ENCODE measurements around the gene HELQ.

Gene HELQ

DNA sequence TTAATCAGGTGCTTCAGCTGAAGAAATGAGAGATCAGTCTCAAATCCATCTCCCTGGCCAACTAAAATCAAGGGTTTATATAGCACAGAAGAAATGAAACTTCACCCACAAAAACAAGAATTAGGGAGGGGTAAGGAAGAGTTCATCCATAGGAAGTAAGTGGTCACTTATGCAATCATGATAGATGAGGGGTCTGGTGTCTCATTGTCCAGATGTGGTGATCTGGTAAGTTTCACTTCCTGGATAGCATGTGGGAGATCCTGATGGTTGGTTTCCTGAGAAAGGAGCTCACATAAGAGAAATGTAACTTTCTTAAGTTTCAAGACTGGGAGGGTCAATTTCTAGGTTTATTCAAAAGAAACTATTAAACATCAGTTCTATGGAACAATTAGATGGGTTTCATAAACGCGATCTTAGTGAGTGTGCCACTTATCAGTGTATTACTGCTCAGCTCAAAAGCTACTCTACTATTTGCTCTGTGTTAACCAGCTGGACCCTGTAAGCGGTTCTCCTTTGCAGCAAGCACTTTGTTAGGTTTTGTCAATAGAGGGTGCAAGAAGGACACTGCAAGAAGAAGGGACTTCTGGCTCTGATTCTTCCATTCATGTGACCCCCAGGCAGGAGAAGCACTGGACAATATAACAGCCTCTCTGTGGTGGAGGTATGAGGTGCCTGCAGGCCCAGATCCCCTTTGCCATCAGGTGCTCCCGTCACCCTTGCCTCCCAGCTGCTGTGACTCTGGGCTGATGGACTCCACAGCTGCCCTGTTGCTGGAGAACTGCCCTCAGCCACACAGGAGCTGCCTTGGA is 85.6 kb downstream of the HELQ start:
- no peak for DNase-seq

DNA sequence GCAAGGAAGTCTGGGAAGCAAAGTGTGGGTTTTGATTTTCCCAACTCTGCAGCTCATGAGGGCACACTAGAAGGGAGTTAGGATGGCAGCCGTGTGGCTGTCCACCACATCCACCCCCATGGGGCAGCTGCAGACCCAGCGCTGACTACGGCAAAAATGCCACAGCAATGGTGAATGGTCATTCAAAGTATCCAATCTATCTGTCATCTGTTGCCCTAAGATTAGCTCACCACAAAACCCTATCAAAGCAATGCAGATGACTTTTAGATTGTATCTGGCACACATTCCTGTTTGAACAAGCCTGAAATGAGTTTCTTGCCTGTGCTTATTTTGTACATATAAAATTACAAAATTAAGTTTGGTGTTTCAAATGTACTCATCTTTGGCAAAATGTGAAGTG is 91.3 kb downstream of the HELQ start:
- no peak for DNase-seq

DNA sequence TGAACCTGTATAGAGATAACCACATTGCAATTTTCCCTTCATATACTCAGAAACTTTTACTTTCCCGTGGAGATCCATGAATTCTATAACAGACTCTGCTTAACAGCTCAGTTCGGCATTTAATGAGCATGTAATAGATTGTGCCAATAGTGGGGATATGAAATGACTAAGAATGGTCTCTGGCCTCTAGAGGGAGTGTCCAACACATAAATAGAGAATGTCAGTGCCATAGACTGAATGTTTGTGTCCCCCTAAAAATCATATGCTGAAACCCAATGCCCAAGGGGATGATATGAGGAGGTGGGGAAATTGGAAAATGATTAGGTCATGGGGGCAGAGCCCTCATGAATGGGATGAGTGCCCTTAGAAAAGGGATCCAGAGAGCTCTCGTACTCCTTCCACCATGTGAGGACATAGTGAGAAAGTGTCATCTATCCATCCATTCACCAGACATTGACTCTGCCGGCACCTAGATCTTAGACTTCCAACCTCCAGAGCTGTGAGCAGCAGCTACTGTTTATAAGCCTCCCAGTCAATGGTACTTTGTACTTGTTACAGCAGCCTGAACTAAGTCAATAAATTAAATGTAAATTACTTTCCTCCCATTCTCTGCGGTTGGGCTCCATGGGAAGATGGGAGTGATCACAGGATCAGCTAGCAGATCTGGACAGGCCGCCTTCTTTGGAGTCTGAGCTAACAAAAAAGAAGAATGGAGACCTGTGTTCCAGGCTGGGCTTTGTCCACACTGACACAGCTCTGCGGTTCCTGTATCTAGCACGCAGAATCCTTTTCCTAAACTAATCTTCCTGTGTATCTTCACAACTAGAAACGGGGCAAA is 92.9 kb downstream of the HELQ start:
- no peak for DNase-seq

DNA sequence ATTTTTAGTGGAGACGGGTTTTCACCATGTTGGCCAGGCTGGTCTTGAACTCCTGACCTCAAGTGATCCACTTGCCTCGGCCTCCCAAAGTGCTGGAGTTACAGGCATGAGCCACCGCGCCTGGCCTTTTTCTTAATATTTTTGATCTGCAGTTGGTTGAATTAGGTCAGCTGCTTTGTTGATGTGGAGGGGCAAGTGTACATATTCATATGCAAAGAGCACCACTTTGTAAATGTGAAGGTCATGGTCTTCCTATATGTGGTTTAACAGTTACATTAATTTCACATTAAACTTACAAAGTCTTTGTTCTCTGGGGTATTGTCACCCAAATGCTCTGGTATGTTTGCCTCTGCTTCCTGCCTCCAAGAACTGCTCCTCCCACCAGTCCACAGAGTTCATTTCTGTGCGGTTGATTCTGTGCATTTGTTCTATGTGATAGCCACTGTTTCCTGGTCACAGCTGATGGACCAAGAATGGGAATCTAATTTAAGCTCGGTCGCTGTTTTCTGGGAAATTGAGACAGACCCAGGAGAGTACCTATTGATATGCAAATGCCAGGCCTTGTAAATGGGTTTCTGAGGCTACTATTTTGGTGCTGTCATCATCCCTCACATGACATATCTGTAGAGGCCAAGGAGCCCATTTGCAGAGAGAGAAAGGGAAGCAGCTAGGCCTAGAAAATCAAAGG is 94.1 kb downstream of the HELQ start:
- DNase-seq = no peak

DNA sequence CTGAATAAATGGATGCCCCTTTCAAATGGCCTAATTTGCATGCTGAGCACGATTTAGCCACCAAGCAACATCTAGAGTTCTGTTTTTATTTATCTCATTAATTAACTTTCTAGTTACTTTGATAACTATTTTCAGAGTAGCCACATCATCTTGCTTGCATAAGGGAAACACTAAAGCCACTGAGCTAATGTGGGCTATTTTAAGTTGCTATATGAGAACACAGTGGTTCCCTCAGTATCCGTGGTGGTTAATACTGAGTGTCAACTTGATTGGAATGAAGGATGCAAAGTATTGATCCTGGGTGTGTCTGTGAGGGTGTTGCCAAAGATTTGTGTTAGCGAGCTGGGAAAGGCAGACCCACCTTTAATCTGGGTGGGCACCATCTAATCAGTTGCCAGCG is 95.6 kb downstream of the HELQ start:
- no peak for DNase-seq

DNA sequence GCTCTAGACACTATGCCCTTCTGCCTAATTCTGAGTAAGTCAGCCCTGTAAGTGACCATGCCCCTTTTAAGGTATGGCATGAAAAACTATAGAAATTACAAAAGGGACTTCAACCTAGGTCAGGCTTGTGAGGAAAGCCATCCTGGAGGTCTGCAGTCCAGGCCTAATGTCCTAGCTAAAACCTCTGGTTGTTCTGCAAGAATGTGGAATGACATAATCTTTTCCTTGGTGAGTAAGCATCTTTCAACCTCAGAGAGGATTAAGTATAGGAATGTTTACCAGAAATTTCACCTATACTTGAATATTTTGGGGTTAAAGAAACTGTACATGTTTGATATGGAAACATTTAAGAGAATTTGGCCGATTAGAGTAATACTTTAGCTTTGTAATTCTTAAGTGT is 97.2 kb downstream of the HELQ start:
- no peak for DNase-seq

Data from activated CD4-positive, alpha-beta T cell treated with anti-CD3 and anti-CD28 coated beads, Interleukin-2, amount 50 U/mL, for 4 hours (primary cell).